8988T (cell line): Measurements from ENCODE around the gene EXTL2.
"Not testable (repeated sequence)": the region's sequence is repeated elsewhere in the genome, so short reads cannot be mapped to it uniquely, and the experiment has no call there.

Experiments
- DNase-seq: peaks from one replicate; pipeline ENCODE4 v3.0.0; 2011

Gene EXTL2

GRCh38 chr1:100852976-100853375, 41.7 kb downstream of the EXTL2 start:
- DNase-seq = no peak

GRCh38 chr1:100851726-100852125, 42.9 kb downstream of the EXTL2 start:
- DNase-seq = no peak

GRCh38 chr1:100847361-100848082, 47.1 kb downstream of the EXTL2 start:
- no peak for DNase-seq

- DNase-seq = not testable (repeated sequence)
These were observed 51.5 kb downstream of the EXTL2 start for GRCh38 chr1:100843160-100843559.

DNA sequence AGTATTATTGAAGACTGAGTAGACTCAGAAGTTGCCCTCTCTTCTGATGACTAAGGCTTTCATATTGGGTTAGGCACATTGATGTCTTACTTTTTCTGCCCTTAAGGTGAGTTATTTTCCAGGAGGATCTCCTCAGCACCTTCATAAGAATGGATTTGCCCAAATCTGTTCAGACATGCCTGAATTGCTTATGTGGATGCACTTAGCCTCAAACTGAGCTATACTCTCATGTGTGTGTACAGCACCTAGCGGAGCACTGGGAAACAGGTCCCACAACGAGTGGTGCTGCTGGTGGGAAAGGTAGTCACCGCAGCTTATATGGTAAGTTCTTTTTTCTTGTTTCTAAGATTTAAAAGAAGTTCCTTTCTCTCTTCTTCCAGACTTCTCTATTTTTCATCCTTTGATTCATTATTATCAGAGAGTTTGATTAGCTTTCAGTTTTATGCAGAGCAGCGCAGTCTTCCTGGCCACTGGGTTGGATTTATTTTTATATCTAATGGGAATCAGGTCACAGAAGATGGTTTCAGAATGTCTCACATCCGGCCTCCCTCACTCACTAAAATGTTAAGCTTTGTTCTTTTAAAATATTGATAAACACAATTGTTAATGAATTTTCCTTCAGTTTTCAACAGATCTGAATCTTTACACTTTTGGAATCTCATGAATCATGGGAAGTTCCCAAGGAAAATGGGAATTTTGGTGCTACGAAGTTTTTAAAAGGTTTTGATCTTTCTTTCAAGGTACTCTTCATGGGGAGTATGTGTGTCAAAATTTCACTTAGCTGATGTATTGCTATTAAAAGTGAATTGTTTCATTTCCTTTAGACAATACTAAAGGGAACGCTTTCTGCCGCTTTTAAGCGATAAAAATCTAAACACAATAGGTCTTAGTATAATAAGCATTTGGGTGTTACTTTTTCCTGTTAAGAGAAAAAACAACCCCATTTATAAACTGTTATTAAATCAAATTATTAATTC, 58.5 kb downstream of the EXTL2 start:
- DNase-seq = no peak

DNA sequence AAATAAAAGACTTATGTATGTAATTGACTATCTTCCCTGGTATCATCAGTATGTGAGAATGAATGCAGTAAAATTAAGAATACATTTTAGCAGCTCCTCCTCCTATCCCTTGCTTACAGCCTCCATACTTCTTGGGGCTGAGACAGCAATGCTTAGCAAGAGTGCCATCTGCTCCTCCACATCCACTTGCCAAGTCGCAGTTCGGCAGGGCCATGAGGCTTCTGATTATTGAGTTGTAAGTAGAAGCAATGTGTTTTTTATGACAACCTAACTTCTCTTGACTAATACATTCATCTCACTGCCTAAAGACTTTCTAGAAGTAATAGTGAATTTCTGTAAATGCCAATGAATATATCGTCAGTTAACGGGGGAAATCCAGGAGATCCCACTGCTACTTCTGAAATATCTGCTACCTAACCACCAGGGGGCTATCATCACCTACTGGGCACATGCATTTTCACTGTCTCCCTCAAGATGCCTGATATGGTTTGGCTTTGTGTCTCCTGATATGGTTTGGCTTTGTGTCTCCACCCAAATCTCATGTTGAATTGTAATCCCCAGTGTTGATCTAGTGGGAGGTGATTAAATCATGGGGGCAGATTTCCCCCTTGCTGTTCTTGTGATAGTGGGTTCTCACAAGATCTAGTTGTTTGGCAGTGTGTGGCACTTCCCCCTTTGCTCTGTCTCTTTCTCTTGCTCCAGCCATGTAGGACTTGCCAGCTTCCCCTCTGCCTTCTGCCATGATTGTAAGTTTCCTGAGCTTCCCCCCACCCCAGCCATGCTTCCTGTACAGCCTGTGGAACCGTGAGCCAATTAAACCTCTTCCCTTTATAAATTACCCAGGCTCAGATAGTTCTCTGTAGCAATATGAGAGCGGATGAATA, 59.6 kb downstream of the EXTL2 start:
- no peak for DNase-seq

- DNase-seq = no peak
These were observed 61.8 kb downstream of the EXTL2 start for GRCh38 chr1:100832694-100833428.

DNA sequence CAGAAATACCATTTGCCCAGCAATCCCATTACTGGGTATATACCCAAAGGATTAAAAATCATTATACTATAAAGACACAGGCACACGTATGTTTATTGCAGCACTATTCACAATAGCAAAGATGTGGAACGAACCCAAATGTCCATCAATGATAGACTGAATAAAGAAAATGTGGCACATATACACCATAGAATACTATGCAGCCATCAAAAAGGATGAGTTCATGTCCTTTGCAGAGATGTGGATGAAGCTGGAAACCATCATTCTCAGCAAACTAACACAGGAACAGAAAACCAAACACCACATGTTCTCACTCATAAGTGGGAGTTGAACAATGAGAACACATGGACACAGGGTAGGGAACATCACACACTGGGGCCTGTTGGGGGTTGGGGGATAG, 69.0 kb downstream of the EXTL2 start:
- not testable (repeated sequence) for DNase-seq
